ENCODE data around the gene RANBP9.

Gene RANBP9

DNA sequence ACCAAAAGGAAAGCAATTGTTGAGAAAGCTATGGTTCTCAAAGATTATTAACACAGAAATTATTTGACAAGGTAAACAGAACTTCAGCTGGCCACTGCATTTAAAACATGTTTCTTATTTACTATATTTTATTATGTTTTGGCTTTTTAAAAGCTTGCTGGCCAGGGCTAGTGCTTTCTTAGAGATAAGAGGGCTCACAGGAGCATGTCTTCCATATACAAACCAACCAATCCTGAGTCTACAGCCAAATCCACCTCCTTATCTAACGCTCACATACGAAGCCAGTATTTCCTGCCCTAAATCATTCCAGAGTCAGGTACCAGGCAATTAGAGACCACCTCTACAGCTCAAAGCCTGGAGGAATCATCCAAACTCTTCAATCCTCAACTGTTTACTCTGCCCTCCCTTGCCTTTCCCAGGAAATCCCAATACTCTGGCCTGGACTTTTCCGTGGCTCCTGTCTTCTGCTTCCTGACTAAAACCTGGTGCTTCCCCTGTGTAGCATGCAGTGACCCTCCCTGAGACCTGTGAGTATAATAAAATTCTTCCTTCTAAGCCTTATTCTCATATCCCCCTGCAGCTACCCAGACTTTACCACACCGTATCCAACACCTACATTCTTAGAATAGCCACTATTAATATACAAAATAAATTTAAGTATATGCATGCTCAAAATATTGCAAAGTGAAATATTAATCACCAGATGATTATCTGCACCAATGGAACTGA lies 33.2 kb downstream of the RANBP9 start:
- no peak for DNase-seq (ENCODE audit: low read depth)

DNA sequence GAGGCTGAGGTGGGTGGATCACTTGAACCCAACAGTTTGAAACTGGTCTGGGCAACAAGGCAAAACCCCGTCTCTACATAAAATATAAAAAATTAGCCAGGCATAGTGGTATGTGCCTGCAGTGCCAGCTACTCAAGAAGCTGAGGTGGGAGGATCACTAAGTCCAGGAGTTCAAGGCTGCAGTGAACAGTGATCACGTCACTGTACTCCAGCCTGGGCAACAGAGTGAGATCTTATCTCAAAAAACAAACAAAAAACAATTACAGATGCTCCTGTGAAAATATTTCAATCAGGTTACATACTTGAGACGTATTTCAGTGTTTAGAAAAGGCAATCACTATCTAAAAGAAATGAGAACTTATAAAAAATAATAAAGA lies 33.8 kb downstream of the RANBP9 start:
- no peak for DNase-seq (ENCODE audit: low read depth)

DNA sequence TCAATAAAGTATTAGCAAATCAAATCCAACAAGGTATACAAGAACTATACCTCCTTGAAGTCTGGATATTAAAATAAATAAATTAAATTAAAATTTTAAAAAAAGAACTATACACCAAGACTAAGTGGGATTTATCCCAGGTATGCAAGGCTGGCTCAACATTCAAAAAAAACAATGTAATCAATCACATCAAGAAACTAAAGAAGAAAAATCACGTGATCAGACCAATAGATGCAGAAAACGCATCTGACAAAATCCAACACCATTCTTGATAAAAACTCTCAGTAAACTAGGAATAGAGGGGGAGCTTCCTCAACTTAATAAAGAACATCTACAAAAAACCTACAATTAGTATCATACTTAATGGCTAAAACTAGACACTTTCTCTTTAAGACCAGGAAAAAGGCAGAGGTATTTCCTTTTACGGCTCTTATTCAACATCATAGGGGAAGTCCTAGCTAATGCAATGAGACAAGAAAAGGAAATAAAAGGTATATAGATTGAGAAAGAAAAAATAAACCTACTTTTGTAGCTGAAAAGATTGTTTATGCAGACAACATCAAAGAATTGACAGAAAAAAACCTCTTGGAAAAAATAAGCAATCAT lies 35.0 kb downstream of the RANBP9 start:
- DNase-seq (ENCODE audit: low read depth), result no peak

GRCh38 chr6:13674533-13675190 lies 37.0 kb downstream of the RANBP9 start:
- DNase-seq (ENCODE audit: low read depth), result no peak

DNA sequence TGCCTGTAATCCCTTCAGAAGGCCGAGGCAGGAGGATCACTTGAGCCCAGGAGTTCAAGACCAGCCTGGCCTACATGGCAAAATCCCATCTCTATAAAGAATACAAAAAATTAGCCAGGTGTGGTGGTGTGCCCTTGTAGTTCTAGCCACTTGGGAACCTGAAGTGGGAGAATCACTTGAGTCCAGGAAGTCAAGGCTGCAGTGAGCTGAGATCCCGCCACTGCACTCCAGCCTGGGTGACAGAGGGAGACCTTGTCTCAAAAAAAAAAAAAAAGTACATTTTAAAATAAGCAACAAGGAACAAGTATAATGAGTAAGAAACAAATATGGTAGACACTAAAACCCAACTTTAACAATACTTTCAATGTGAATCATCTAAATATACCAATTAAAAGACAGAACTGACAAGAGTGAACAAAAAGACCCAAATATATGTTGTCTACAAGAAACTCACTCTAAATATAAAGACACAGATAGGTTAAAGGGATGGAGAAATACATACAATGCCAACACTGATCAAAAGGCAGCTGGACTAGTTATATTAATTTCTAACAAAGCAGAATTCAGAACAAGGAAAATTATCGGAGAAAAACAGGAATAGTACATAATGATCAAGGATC lies 37.7 kb downstream of the RANBP9 start:
- no peak for DNase-seq (ENCODE audit: low read depth)

DNA sequence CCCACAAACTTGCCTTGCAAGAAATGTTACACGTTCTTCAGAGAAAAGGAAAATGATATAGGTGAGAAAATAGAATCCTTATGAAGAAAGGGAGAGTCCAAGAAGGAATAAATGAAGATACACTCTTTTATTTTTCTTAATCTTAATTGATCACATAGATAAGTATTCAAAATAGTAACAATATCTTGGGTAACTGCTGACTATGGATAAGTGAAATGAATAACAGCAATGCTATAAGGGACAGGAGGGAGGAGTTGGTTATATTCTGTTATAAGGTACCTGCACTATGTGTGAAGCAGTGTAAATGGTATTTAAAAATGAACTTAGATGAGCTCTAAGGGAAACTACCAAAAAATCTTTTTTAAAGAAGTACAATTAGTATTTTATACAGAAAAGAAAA lies 38.3 kb downstream of the RANBP9 start:
- DNase-seq (ENCODE audit: low read depth), result no peak

DNA sequence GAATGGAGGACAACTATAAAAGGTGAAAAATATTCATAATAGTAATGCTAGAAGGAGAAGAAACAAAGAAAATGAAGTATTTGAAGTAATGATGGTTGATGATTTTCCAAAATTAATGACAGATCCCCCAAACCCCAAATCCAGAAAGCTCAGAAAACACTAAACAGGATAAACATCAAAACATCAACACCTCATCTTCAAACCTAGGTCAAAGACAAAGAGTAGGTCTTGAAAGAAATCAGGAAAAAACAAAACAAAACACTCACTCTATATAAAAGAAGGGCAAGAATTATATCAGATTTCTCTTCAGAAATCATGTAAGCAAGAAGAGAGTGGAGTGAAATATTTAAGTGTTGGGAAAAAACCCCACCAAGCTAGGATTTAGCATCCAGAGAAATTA lies 38.7 kb downstream of the RANBP9 start:
- no peak for DNase-seq (ENCODE audit: low read depth)

GRCh38 chr6:13671548-13672127 lies 40.0 kb downstream of the RANBP9 start:
- no peak for DNase-seq (ENCODE audit: low read depth)

DNA sequence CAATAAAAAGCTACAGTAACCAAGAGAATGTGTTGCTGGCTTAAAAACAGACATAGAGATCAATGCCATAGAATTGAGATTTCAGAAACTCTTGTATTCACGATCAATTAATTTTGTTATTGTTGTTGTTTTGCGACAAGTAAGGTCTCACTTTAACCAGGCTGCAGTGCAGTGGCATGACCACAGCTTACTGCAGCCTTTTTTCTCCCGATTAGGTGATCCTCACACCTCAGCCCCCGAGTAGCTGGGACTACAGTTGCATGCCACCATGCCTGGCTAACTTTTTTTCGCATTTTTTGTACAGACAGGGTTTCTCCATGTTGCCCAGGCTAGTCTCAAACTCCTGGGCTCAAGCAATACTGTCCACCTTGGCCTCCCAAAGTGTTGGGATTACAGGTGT lies 42.2 kb downstream of the RANBP9 start:
- DNase-seq (ENCODE audit: low read depth), result no peak

DNA sequence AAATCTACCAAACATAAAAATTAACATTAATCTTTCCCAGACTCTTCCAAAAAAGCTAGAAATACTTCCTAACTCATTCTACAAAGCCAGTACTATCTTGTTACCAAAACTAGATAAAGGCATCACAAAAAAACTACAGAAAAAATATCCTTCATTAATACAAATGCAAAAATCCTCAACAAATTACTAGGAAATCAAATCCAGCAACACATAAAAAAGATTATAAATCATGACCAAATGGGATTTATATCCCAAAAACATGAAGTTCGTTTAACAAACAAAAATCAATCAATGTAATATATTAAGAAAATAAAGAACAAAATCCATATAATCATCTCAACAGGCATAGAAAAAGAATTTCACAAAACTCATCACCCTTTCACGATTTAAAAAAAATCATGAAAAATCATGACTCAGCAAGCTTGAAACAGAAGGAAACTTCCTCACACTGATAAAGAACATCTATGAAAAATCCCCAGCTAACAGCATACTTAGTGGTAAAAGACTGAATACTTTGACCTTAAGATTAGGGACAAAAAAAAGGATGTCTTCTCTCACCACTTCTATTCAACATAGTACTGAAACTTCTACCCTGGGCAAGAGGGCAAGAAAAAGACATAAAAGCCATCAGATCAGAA lies 43.2 kb downstream of the RANBP9 start:
- no peak for DNase-seq (ENCODE audit: low read depth)

DNA sequence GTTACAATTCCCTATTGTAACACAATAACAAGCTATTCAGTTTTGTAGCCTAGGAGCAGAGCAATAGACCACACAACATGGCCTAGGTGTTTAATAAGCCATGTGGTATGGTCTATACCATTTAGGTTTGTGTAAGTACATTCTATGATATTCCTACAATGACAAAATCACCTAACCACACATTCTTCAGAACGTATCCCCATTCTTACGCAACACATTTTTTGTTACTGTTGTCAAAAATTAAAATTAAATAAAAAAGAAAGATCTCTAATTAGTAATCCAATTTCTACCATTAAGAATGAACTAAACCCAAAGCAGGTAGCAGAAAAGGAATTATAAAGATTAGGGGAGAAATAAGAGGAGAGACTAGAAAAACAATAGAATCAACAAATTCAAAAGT lies 44.0 kb downstream of the RANBP9 start:
- no peak for DNase-seq (ENCODE audit: low read depth)

DNA sequence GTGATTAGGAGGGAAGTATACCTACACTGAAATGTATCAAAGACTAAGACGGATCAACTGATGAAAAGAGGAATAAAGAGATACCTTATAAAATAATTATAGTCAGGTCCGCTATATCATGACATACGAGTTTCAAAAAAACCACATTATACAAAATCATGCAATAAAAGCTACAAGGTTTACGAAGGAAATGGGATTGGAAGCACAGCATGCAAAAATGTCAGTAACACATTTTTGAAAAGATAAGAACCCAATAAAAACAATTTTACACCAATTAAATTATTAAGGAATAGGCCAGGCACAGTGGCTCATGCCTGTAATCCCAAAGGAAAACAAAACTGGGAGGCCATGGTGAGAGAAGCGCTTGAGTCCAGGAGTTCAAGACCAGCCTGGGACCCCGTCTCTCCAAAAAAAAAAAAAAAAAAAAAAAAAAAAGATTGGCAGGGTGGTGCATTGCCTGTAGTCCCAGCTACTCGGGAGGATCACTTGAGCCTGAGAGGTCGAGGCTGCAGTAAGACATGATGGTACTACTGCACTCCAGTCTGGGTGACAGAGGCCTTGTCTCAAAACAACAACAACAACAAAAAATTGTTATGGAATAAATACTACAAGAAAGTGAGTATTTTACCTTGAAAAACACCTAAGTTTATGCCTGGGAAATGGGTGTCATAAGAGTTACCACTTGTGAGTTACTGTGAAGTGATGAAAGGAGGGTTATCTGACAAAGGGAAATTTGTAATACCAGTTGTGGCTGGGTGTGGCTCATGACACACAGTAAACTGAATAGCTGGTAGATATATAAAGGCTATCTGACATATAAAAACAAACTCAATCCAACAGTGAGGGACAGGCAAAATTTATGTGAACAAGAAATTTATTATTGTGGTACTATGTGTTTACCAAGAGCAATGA lies 45.2 kb downstream of the RANBP9 start:
- no peak for DNase-seq (ENCODE audit: low read depth)

GRCh38 chr6:13664703-13665352 lies 46.8 kb downstream of the RANBP9 start:
- no peak for DNase-seq (ENCODE audit: low read depth)

DNA sequence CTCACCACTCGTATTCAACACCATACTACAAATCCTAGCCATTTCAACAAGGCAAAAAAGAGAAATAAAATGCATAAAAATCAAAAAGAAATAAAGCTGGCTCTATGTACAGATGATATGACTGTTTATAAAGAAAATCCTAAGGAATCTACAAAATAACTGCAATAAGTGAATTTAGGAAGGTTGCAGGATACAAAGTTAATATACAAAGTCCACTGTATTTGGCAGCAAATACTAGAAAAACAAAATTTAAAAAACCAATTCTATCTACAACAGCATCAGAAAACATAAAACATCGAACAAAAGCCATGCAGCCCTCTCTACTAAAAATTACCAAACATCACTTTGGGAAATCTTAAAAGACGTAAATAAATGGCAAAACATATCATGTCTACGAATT lies 47.6 kb downstream of the RANBP9 start:
- DNase-seq (ENCODE audit: low read depth), result no peak

DNA sequence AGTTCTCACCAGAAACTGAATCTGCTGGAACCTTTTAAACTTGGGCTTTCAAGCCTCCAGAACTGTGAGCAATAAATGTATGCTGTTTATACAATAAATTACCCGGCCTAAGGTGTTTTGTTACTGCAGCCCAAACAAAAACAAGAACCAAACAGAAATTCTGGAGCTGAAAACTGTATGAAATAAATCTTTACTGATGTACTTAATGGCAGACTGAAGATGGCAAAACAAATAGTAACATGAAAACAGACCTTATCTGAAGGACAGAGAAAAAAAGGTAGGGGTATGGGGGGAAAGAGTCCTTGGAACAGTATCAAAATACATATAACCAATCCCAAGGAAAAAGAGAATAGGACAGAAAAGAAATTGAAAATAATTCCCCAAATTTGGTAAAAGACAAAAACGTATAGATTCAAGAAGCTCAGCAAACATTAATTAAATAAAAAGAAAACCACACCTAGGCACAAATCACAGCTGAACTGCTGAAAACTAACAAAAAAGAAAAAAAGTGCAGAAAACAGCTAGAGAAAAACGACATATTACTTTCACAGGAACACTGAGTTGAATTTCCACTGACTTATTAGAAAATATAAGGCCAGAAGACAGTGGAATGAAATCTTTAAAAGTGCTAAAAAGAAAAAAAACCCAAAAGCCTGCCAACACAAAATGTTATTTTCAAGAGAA lies 48.8 kb downstream of the RANBP9 start:
- DNase-seq (ENCODE audit: low read depth), result no peak

DNA sequence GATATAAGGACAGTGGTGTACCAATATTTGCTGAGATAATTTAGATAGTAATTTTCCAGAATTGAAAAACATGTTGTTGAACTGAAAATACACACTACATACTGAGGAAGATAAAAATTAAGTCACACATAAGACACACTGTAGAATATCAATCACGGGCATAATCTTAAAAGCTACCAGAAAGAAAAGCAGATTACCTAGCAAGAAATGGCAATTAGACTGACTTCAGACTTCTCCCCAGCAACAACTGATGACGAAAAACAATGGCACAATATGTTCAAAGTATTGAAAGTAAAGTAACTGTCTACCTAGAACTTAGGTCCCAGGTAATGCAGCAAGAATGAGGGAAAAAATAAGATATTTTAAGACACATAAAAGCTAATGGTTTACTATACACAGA lies 50.0 kb downstream of the RANBP9 start:
- DNase-seq (ENCODE audit: low read depth), result no peak

GRCh38 chr6:13660893-13661292 lies 50.7 kb downstream of the RANBP9 start:
- DNase-seq (ENCODE audit: low read depth), result no peak

DNA sequence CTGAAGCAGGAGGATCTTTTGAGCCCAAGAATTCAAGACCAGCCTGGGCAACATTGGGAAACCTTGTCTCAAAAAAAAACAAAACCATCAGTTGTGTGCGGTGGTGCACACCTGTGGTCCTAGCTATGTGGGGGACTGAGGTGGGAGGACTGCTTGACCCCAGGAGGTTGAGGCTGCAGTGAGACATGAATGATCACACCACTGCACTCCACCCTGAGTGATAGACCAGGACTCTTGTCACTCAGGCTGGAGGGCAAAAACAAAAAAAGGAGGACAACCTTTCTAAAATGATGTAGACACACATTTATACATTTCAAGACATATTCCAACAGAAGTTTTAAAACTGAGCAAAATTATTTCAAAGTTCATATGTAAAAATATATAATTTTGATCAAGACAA lies 51.4 kb downstream of the RANBP9 start:
- no peak for DNase-seq (ENCODE audit: low read depth)

- DNase-seq (ENCODE audit: low read depth), result no peak
These were observed 55.9 kb downstream of the RANBP9 start for GRCh38 chr6:13655700-13656099.

GRCh38 chr6:13654496-13654895 lies 57.1 kb downstream of the RANBP9 start:
- no peak for DNase-seq (ENCODE audit: low read depth)
